Measurements from ENCODE around the gene ROM1. TPM values are rescaled to one million over a fixed set of nuclear protein-coding genes. Genes with fewer than 3 reads are reported as not detected.

Gene ROM1
- total RNA-seq, 2 donors from 2014 or later, result 11.4 to 12.6 TPM

- Histone ChIP-seq H3K36me3 (peaks cover 49% of the 10 kb centered on the region), H3K9me3 (no peaks in the 10 kb centered on the region), H3K27me3 (replicated peaks; ENCODE audit: insufficient read depth) (no peaks in the 10 kb centered on the region), H3K4me1 (ENCODE audit: control insufficient read depth in 1 of 2, low read depth in 2 of 2) (peaks cover 12 to 27% of the 10 kb centered on the region in 2 donors), H3K4me3 (peak overlapping the region; percentile 80), H3K27ac (peak overlapping the region; percentile 89 to 96)
- no peak for TF ChIP-seq CTCF (IDR thresholded peaks at IDR 0.05)
- DNase-seq (ENCODE audit: low spot score) (no peak), ATAC-seq (ENCODE audit: insufficient number of reproducible peaks, low FRiP score, low read depth) (no peak)
These were observed 20.8 kb upstream of the ROM1 start for GRCh38 chr11:62592146-62592815.

- ATAC-seq (ENCODE audit: insufficient number of reproducible peaks, low FRiP score, low read depth) (no peak), DNase-seq (ENCODE audit: low spot score) (no peak)
- Histone ChIP-seq H3K27me3 (replicated peaks; ENCODE audit: insufficient read depth) (no peaks in the 10 kb centered on the region), H3K4me3 (no peak overlapping the region), H3K36me3 (peaks cover 49% of the 10 kb centered on the region), H3K4me1 (ENCODE audit: control insufficient read depth in 1 of 2, low read depth in 2 of 2) (peaks cover 12 to 27% of the 10 kb centered on the region in 2 donors), H3K27ac (peak overlapping the region; percentile 89 to 96), H3K9me3 (no peaks in the 10 kb centered on the region)
- no peak for TF ChIP-seq CTCF (IDR thresholded peaks at IDR 0.05)
These were observed 20.1 kb upstream of the ROM1 start for GRCh38 chr11:62592989-62593421.

GRCh38 chr11:62593434-62594044 is 19.5 kb upstream of the ROM1 start:
- Histone ChIP-seq H3K4me3 (no peak overlapping the region), H3K27ac (peak overlapping the region in 1 of 2 donors; percentile 96), H3K36me3 (peaks cover 52% of the 10 kb centered on the region), H3K27me3 (replicated peaks; ENCODE audit: insufficient read depth) (no peaks in the 10 kb centered on the region), H3K9me3 (no peaks in the 10 kb centered on the region), H3K4me1 (ENCODE audit: control insufficient read depth in 1 of 2, low read depth in 2 of 2) (peaks cover 12 to 32% of the 10 kb centered on the region in 2 donors)
- TF ChIP-seq CTCF (IDR thresholded peaks at IDR 0.05), result peak; percentile 36
- ATAC-seq (ENCODE audit: insufficient number of reproducible peaks, low FRiP score, low read depth) (no peak), DNase-seq (ENCODE audit: low spot score) (no peak)

- DNase-seq (ENCODE audit: low spot score), result no peak
- Histone ChIP-seq H3K9me3 (no peaks in the 10 kb centered on the region), H3K4me1 (ENCODE audit: control insufficient read depth in 1 of 2, low read depth in 2 of 2) (peaks cover 27 to 42% of the 10 kb centered on the region in 2 donors), H3K36me3 (peaks cover 50% of the 10 kb centered on the region), H3K4me3 (no peak overlapping the region), H3K27ac (no peak overlapping the region), H3K27me3 (replicated peaks; ENCODE audit: insufficient read depth) (no peaks in the 10 kb centered on the region)
- no peak for ATAC-seq (ENCODE audit: insufficient number of reproducible peaks, low FRiP score, low read depth)
- no peak for TF ChIP-seq CTCF (IDR thresholded peaks at IDR 0.05)
These were observed 17.9 kb upstream of the ROM1 start for GRCh38 chr11:62595124-62595523.

GRCh38 chr11:62599069-62599696 is 13.9 kb upstream of the ROM1 start:
- Histone ChIP-seq H3K9me3 (no peaks in the 10 kb centered on the region), H3K27ac (peak overlapping the region; percentile 98 to 99), H3K4me1 (ENCODE audit: control insufficient read depth in 1 of 2, low read depth in 2 of 2) (peaks cover 20 to 40% of the 10 kb centered on the region in 2 donors), H3K36me3 (peaks cover 45% of the 10 kb centered on the region), H3K4me3 (peak overlapping the region; percentile 98), H3K27me3 (replicated peaks; ENCODE audit: insufficient read depth) (no peaks in the 10 kb centered on the region)
- ATAC-seq (ENCODE audit: insufficient number of reproducible peaks, low FRiP score, low read depth) (peak; percentile 78), DNase-seq (ENCODE audit: low spot score) (peak; percentile 95)
- no peak for TF ChIP-seq CTCF (IDR thresholded peaks at IDR 0.05)

All from thoracic aorta (tissue), 2 donors.